ENCODE results near the gene HPCAL1.
A peak's percentile ranks its signal among the peaks of the same experiment; 100 is the strongest.
"Not testable (repeated sequence)": the region's sequence is repeated elsewhere in the genome, so short reads cannot be mapped to it uniquely, and the experiment has no call there.

The HPCAL1 gene

DNA sequence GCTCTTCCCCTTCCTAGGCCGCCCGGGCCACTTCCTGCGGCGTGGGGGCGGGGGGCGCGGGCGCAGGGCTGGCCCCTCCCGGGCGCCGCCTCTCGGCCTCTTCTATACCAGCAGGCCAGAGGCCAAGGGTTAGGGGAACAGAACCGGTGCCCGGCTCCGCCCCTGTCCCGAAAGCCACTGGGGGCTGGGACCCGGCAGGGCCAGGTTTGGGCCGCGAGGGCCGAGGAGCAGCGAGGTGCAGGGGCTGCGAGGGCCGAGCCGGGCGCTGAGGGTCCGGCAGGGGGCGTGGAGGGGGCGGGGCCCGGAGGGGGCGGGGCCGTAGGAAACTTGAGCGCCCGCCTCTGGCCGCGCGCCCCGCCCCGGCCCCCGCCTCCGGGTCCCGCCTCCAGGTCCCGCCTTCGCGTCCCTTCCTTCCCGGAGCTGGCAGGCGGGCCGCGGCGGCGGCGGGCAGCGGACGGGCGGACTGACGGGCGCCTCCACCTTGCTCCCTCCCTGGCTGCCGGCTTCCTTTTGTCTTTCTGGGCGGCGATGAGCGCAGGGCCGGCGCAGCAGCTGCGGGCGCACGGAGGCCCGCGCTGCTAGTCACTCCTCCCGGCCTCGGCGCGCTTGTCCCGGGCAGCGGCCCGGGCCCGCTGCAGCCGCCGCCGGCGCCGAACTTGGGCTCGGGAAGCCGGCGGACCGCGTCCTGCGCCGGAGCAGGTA, at the start of gene HPCAL1:
Gene HPCAL1, plus strand, starts transcription at position 426 of the 702 bp plus-strand sequence. CDS start 116,854 bp downstream, outside the sequence.
- DNase-seq = peak; percentile 79

DNA sequence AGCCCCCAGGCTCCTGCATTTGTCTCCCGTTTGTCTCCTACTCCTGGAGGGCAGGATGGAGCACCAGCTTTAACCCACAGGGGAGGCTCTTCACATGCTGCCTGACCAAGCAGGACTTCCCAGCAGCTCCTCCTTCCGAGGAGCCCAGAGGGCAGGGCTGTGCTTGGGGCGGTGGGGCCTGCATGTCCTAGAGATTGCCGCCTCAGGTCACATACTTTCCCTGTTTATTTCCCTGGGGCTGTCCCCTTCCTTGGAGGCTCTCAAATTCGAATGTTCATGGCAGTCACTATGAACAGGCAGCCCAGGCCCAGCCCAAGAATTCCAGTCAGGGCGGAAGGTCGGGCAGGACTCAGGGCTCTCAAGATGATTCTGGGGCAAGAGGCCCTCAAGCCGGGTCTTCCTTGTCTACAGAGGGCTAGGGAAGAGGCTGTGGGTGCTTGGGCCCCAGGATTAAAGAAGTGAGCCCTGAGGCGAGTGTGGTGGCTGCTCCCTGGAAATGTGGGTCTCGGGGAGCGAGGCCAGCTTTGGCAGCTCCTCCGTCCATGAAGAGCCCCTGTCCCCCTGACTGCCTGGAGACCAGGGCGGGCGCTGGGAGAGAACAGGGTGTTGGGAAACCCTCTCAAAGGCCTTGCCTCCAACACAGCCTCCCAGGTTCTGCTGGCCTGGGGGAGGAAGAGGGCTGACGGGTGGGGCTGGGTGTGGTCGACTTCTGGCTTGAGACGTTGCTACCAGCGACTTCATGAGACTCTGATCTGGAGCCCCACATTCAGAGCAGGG, 48.9 kb upstream of the HPCAL1 start:
- peak; percentile 5 for DNase-seq

DNA sequence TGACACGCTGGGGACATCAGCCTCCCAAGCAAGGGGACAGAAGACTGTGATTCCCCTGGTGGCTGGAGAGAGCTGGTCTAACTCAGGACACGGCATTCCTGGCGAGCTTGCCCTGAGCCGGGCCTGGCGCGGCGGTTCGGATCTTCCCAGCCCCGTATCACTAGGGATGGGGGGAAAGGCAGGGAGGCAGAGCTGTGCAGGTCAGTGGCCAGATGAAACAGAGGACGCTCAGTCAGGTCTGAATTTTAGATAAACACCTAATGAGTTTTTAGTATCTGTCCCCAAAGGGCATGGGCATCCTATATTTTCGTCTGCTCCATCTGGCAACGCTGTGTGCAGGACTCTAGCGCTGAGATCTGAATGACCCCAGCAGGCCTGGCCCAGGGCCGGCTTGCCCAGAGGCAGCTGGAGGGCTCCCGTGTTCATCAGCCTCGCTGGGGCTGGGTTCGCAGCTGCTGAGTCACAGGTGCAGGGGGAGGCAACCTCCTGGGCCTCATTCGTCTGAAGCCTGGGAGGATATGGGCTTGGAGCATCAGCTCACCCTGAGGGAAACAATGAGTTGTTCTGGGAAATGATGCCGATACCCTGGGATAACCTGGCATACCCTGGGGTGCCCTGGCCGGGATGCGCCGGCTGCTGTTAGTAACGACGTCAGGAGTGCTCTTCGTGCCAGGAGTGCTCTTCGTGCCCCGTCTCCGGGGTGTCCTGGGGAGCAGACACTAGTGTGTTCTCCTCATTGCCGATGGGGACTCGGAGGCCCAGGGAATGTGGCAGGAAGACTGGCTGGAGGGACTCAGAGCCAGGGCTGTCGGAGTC, 48.1 kb upstream of the HPCAL1 start:
- peak; percentile 10 for DNase-seq

DNA sequence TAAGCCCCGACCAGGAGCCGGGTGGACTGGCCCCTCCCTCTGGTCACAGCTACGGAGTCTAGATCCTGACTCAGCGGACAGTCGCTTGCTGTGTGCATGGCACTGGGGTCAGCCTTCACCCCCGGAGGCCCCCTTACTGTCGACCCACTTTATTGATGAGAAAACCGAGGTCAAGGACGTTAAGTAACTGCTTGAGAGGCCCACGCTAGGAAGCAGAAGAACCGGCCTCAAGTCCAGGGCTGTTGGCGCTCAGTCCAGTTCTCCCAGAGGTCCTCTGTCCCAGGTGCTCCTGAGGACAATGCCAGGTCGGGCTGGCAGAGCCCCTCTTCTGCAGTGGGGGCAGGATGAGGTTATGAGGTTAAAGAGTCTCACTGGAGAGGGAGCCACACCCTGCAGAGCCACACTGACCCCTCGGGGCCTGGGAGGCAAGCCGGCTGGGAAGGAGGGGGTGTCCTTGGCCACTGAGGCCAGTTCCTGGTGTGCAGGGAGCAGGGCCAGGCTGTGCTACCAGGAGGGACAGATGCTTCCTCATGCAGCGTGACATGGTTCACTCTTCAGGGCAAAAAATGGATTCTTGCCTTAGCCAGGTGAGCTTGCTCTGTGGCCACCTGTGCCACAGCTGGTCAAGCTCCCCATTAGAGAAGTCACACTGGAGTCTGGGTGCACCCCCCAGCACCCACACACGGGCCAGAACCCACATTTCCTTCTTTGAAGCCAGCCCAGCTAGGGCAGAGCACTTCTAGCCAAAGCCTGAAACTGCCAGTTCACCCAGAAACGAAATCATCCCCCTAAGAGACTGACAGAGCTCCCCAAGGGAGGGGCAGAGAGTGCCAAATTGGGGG, 47.3 kb upstream of the HPCAL1 start:
- DNase-seq = peak; percentile 12

DNA sequence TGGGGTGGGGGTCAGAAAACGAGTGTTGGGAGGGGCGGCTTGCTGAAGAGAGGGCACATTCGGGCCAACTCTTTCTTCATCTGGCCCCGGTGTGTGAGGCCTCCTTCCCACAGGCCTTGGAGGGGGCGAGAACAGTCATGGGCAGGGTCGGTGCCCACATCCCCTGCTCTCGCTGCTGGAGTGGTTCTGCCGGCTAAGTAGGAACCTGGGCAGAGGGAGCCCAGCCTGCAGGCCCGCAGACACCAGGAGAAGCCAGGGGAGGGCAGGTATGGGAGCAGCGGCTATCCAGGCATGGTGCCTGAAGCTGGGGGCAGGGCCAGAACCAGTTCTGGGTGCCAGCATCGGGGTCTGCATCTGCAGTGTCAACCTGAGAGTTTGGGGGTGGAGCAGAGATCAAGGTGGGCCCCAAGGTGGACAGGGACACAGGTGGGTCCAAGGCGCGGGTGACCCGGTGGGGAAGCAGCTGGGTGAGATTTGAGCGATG, 46.6 kb upstream of the HPCAL1 start:
- DNase-seq = peak; percentile 11

DNA sequence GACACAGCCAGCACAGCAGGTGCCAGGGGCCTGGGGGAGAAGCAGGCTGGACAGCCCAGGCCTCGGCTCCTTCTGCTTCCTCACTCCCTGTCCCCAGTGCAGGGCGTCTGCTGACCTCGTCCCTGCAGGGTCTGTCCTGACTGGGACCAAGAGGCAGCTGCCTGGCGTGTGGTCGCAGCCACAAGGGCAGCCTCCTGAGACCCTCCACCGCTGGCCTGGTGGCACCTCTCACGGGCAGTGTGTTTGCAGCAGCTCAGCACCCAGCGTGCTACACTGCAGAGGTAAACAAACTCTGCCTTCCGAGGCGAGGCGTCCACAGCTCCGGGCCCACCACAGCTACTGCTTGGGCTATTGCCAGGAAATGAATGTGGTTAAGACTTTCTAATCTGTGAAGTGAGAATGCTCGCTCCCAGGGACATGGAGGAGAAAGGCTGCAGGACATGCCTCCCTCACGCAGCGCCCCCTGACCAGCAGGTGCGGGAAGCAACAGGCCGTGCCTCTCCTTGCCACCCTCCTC, 46.1 kb upstream of the HPCAL1 start:
- peak; percentile 11 for DNase-seq

DNA sequence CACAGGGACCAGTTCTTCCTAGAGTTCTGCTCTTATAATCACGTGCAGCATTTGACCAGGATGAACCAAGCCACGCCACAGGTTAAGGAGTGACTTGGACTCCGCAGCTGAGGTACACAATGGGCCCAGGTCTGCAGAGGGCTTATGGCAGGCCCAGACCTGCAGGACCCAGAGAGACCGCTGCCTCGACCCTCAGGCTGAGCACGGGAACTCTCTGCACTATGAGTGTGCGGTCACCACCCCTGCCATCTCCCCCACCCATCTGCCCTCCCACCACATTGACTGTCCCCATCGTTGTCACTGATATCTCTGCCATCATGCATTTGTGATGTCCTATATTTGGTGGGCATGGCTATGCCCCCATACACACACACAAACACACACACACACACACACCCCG, 45.7 kb upstream of the HPCAL1 start:
- no peak for DNase-seq

DNA sequence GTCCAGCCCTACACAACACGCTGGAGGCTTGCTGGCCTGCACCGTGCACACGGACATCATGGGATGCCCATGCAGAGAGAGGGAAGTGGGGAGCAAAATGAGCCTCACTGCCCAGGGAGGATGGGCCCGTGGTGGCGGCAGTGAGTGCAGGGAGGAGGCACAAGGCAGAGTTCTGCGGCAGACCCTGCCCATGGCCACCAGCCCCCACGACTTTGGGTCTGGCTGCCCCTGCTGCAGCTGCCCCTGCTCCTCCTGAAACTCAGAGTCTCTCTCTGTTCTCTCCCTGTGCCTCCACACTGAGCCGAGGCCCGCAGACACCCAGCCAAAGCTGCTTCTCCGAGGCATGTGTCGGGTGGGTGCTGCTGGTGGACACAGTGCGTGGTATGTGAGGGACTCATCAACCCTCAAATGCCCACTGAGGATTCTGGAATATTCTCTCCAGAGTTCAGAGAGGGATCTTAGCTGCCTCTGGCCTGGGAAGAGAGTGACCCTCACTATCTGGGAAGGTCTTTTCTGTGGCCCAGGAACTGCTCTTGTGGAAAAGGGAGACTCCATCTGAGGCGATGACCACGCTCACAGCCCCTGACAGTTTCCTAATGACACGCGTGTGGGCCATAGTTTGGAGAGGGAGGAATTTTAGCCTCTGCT, 45.1 kb upstream of the HPCAL1 start:
- peak; percentile 5 for DNase-seq

DNA sequence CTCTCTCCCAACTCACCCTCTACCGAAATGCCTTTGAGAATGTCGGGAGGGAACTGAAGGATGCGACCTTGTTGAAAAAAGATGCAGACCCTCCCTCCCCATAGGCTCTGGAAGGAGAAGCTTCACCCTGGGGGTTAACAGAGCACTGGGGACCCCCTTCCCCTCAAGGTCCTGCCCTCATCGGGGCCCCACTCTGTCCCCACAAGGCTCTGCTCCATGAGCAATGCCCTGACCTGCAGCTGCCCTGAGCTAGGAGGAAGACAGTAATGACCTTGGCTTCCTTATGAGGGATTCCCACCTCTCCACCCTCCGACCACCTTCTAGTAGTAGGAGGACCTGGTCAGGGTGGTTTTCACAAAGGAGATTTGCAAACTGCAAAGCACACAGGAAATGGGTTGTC, 44.4 kb upstream of the HPCAL1 start:
- no peak for DNase-seq

DNA sequence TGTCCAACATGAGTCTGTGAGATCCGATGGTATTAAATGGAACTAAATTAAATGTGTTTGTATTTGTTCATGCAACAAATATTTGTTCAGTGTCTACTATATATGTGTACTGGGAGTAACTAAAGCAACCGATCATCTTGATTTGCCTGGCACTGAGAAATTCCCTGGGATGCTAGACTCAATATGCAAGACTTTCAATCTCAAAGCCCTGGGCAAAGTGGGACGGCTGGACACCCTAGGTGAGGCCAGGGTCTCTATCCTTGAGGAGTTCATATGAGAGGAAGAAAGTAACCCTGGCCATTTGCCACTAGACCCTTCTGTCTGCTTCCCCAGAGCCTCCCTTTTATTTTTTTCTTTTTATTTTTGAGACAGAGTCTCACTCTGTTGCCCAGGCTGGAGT, 44.0 kb upstream of the HPCAL1 start:
- DNase-seq = peak; percentile 2

DNA sequence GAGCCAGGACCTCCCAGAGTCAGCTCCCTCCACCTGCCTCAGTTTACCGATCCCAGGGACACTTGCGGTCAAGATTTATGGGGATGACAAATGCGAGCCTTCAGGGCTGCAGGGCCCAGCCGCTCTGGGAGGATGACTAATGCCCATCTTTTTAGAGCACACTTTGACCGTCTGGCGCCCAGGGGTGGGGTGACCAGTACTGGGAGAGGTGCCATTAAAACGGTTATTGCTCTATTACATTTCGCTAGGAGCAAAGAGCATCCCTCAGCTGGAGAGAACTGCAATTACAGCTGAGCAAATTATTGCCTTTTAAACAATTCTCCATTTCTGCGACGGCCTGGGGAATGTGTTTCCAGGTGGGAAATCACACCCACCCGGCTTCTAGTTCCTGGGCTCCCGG, 42.6 kb upstream of the HPCAL1 start:
- DNase-seq = no peak

DNA sequence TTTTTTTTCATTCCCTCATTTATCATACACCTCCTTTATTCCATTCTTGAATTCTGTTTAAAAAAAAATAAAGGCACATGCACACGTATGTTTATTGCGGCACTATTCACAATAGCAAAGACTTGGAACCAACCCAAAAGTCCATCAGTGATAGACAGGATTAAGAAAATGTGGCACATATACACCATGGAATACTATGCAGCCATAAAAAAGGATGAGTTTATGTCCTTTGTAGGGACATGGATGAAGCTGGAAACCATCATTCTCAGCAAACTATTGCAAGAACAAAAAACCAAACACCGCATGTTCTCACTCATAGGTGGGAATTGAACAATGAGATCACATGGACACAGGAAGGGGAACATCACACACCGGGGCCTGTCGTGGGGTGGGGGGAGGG, 39.2 kb upstream of the HPCAL1 start:
- not testable (repeated sequence) for DNase-seq

DNA sequence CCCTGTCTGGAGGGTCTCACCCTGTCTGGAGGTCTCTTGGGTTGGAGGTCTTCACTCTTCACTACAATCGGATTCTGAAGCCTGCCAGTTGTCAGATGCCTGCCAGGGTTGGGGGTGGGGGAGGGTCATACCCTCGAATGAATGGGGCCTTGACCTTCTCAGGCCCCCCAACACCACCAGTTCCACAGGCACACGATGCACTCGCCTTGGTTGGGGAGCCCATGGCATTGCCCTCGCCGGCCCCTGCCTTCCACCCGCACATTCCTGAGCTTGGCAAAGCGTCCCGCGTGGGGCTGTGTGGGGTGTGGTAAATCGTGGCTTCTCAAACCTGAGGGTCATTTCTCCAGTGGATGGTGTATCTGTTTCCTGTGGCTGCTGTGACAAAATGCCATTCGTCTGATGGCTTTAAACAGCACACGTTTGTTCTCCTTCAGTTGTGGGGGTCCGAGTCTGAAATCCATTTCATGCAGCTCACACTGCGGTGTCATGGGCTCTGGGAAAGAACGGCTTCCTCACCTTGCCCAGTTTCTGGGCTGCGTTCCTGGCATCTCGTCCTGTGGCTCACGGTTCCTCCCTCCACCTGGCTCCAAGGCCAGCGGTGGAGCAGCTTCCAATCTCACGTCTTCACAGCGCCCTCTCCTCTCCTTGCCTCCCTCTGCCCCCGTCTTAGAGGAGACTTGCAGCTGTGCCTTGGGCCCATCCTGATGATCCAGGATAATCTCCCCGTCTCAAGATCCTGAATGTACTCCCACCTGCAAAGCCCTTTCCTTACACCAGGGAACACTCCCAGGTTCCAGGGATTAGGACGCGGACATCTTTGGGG, 38.0 kb upstream of the HPCAL1 start:
- DNase-seq = peak; percentile 9

DNA sequence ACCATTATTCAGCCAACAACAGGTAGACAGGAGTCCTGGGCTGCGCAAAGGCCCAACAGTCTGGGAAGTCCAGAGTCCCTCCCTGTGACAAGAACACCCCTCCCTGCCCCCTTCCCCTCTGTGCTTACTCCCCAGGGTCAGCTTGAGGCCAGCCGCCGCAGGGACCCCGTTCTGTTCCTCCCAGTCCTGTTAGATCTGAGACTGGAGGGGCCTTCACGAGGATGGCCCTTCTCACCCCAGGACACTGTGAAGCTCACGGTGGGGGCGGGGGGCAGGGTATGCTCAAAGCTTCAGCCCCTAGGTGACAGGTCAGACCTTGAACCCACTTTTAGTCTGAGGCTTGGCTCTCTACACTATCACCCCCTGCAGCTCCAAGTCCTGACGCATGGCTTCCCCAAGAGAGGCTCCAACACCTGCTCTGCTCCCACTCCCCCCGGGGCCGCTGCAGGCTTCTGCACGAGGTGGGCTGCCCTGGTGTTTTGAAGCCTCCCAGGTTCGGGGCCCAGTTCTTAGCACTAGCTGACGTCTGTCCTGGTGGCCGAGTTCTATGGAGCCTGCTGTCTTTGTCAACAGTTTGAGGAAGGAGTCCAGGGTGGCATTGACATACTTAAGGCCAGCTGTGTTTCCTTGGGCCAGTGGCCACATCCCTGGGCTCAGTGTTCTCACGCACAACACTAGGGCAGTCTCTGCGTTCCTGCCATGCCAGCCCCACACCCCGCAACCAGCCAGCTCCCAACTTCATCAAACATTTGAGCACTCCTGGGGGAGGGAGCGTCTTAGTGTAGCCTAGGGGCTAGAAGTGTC, 37.2 kb upstream of the HPCAL1 start:
- peak; percentile 10 for DNase-seq

DNA sequence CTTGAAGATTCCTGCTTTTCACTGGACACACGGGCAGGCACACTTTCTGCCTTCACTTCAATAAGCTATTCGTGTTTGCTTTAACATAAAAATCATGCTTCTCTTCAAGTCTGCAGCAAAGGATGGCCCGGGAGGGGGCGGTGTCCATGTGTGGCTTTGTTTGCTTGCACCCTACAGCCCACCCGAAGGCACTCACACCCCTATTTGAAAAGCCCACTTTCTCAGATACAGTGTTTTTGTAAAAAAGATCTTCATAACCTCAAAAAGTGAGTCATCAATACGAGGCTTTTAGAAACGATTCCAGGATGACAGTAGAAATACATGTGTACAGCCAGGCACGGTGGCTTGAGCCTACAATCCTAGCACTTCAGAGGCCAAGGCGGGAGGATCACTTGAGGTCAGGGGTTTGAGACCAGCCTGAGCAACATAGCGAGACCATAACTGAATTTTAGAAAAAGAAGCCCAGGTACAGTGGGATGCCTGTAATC, 36.5 kb upstream of the HPCAL1 start:
- peak; percentile 3 for DNase-seq

DNA sequence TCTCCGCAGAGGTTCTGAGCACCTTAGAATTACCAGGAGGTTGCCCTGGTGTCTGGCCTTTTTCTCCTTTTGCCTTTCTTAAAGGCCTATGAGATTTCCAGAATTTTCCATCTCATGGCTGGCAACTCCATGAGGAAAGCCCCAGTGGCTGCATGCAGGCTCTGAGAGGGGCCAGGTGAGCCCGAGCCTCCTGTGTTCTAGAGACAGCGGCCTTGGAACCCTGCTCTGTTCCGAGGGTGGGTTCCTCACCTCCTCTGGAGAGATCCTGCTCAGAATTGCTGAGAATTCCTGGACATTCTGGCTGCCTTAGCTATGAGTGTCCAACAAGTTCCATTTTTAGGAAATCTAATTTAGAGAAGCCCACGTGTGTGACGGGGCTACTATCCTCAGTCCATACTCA, 35.7 kb upstream of the HPCAL1 start:
- DNase-seq = no peak

DNA sequence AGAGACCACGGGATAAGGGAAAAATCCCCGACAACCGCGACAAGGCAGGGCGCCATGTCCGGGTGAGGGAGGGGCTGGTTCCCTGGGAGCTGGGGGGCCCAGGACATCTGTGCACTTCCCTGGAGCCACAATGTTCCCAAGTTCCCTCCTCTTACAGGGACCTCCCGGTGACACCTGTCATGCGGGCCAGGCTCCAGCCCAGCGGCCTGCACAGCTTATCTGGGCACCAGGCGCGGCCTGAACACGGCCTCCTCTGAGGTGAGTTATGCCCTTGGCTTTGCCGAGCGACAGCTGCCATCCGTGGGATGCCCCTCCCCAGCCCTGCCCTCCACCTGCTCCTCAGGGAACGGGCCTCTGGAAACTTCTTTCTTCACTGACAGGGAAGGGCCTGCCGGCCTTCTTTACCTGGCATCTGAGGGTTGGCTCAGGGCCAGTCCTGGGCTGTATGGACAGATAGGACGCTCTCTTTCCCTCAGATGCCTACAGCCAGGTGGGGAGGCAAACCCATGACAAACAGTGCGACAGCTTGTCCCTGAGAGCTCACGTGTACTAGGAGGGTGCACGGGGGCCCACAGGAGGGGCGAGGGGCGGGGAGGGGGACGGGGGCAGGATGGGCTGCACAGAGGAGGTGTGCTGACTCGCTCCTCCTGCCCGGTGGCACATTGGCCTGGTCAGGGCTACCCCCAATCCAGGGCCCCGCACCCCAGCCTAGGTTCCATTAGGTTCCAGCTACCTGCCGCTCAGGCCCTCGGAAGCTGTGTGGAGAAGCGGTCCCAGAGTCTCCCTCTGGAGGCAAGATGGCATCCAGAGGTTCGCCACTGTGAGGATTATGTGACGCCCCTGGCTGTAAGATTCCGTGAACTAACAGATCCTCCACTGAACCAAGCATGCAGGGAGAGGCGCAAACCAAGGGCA, 34.9 kb upstream of the HPCAL1 start:
- DNase-seq = no peak

DNA sequence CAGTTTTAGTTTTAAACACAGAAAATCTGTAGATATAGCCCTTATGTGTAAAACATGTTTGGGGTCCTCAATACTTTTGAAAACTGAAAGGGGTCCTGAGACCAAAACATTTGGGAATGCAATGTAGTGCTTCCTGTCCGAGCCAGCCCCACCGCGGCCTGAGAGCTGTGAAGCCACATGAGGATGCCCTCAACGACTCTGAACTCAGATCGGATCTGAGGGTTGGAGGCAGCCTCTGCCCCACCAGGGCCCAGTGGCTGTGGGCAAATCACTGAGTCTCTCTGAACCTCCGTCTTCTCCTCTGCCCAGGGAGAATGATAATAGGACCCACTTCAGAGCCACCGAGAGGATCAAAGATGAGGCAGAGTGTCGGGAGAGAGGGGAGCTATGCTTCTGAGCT, 33.4 kb upstream of the HPCAL1 start:
- DNase-seq = no peak

Measured in activated CD8-positive, alpha-beta memory T cell treated with anti-CD3 and anti-CD28 coated beads, Interleukin-2, amount 50 U/mL, for 4 hours (primary cell).